ENCODE results near the gene EVX2.

The EVX2 gene

GRCh38 chr2:176099728-176100546, 16.2 kb upstream of the EVX2 start, which contains the start of gene HOXD12:
HOXD12 (plus strand) TSS chr2:176099795; CDS start chr2:176099802, 7 bp downstream.
- no peak for TF ChIP-seq EZH2phosphoT487 (IDR thresholded peaks at IDR 0.05; ENCODE audit: borderline replicate concordance, low read length)
- TF ChIP-seq, protein P1, sequence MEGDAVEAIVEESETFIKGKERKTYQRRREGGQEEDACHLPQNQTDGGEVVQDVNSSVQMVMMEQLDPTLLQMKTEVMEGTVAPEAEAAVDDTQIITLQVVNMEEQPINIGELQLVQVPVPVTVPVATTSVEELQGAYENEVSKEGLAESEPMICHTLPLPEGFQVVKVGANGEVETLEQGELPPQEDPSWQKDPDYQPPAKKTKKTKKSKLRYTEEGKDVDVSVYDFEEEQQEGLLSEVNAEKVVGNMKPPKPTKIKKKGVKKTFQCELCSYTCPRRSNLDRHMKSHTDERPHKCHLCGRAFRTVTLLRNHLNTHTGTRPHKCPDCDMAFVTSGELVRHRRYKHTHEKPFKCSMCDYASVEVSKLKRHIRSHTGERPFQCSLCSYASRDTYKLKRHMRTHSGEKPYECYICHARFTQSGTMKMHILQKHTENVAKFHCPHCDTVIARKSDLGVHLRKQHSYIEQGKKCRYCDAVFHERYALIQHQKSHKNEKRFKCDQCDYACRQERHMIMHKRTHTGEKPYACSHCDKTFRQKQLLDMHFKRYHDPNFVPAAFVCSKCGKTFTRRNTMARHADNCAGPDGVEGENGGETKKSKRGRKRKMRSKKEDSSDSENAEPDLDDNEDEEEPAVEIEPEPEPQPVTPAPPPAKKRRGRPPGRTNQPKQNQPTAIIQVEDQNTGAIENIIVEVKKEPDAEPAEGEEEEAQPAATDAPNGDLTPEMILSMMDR (IDR thresholded peaks at IDR 0.05; ENCODE audit: low read depth, low read length, poor library complexity, severe bottlenecking), result no peak
- Histone ChIP-seq H3K9me3 (ENCODE audit: control insufficient read depth, insufficient read depth, low read length) (no peaks in the 10 kb centered on the region), H3K4me1 (ENCODE audit: control insufficient read depth, low read length) (peaks cover 11% of the 10 kb centered on the region), H3K4me3 (ENCODE audit: low read length) (no peak within 1 kb of the TSS), H3K36me3 (ENCODE audit: control insufficient read depth, low read length) (no peaks in the 10 kb centered on the region), H3K9me2 (replicated peaks; ENCODE audit: control insufficient read depth, low read length) (no peaks in the 10 kb centered on the region), H3K4me2 (ENCODE audit: low read length) (no peak within 1 kb of the TSS), H3K79me2 (ENCODE audit: control insufficient read depth, low read length) (no peaks in the 10 kb centered on the region), H3F3A (ENCODE audit: control insufficient read depth, insufficient read depth) (no peaks in the 10 kb centered on the region), H4K20me1 (ENCODE audit: control insufficient read depth, insufficient read depth, low read depth, low read length) (no peaks in the 10 kb centered on the region), H3K27ac (ENCODE audit: low read depth, low read length) (no peak within 1 kb of the TSS), H3K27me3 (ENCODE audit: control insufficient read depth, low read length) (peaks cover 17% of the 10 kb centered on the region)

DNA sequence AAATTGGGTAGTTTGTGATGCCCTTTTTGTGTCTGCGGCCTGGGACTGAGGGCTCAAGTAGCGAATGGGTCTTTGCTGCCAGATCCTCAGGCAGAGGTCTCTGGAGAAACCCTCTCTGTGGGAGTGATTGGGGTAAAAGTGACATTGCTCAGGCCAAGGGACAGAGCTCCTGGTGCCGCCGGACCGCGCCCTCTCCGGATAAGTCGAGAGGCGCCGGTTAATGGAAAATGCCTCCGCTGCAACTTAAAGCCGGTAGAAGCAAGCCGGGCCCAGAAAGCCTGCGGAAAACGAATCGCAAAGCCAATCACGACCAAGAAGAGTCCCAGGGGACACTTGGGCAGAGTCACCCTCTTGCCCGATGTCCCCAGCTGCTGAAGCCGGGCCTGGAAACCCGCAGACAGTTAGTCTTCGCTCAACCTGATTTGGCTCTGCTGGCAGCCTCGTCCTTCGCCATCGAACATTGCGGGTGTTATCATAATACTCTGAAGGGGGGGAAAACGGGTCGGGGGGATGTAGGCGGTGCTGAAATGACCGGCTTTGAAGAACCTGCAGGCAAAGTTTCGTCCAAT, 15.5 kb upstream of the EVX2 start:
- H3K36me3 ChIP-seq (ENCODE audit: control insufficient read depth, low read length), result no peaks in the 10 kb centered on the region
- TF ChIP-seq EZH2phosphoT487 (IDR thresholded peaks at IDR 0.05; ENCODE audit: borderline replicate concordance, low read length), result no peak
- TF ChIP-seq, protein P1 (IDR thresholded peaks at IDR 0.05; ENCODE audit: low read depth, low read length, poor library complexity, severe bottlenecking), result no peak
- H4K20me1 ChIP-seq (ENCODE audit: control insufficient read depth, insufficient read depth, low read depth, low read length), result no peaks in the 10 kb centered on the region
- H3K4me3 ChIP-seq (ENCODE audit: low read length), result no peak overlapping the region
- no peak overlapping the region for H3K27ac ChIP-seq (ENCODE audit: low read depth, low read length)
- no peaks in the 10 kb centered on the region for H3K9me3 ChIP-seq (ENCODE audit: control insufficient read depth, insufficient read depth, low read length)
- no peak overlapping the region for H3K4me2 ChIP-seq (ENCODE audit: low read length)
- H3F3A ChIP-seq (ENCODE audit: control insufficient read depth, insufficient read depth), result no peaks in the 10 kb centered on the region
- peaks cover 11% of the 10 kb centered on the region for H3K4me1 ChIP-seq (ENCODE audit: control insufficient read depth, low read length)
- peaks cover 24% of the 10 kb centered on the region for H3K27me3 ChIP-seq (ENCODE audit: control insufficient read depth, low read length)
- H3K9me2 ChIP-seq (replicated peaks; ENCODE audit: control insufficient read depth, low read length), result no peaks in the 10 kb centered on the region
- no peaks in the 10 kb centered on the region for H3K79me2 ChIP-seq (ENCODE audit: control insufficient read depth, low read length)

- H3K4me1 ChIP-seq (ENCODE audit: control insufficient read depth, low read length), result peaks cover 11% of the 10 kb centered on the region
- H3K9me3 ChIP-seq (ENCODE audit: control insufficient read depth, insufficient read depth, low read length), result no peaks in the 10 kb centered on the region
- H3K36me3 ChIP-seq (ENCODE audit: control insufficient read depth, low read length), result no peaks in the 10 kb centered on the region
- H4K20me1 ChIP-seq (ENCODE audit: control insufficient read depth, insufficient read depth, low read depth, low read length), result no peaks in the 10 kb centered on the region
- TF ChIP-seq, protein P1 (IDR thresholded peaks at IDR 0.05; ENCODE audit: low read depth, low read length, poor library complexity, severe bottlenecking), result no peak
- TF ChIP-seq EZH2phosphoT487 (IDR thresholded peaks at IDR 0.05; ENCODE audit: borderline replicate concordance, low read length), result no peak
- H3K4me2 ChIP-seq (ENCODE audit: low read length), result no peak overlapping the region
- H3F3A ChIP-seq (ENCODE audit: control insufficient read depth, insufficient read depth), result no peaks in the 10 kb centered on the region
- no peaks in the 10 kb centered on the region for H3K9me2 ChIP-seq (replicated peaks; ENCODE audit: control insufficient read depth, low read length)
- peaks cover 30% of the 10 kb centered on the region for H3K27me3 ChIP-seq (ENCODE audit: control insufficient read depth, low read length)
- H3K4me3 ChIP-seq (ENCODE audit: low read length), result no peak overlapping the region
- H3K27ac ChIP-seq (ENCODE audit: low read depth, low read length), result no peak overlapping the region
- no peaks in the 10 kb centered on the region for H3K79me2 ChIP-seq (ENCODE audit: control insufficient read depth, low read length)
Measured at GRCh38 chr2:176098366-176099158, 14.8 kb upstream of the EVX2 start.
